Stimulated activated CD8-positive, alpha-beta memory T cell treated with anti-CD3 and anti-CD28 coated beads, Interleukin-7, amount 100 ng/mL, for 24 hours (primary cell): ENCODE results near the gene PPP2R3B.

Experiments used
- DNase-seq: peaks from one replicate; pipeline ENCODE4 v3.0.0-alpha.2; 2020; ENCODE audit warnings: low read depth

Gene PPP2R3B

GRCh38 chrX:370244-370962, 16.3 kb downstream of the PPP2R3B start:
- DNase-seq: no peak

GRCh38 chrX:369563-370101, 17.1 kb downstream of the PPP2R3B start:
- DNase-seq: no peak

DNA sequence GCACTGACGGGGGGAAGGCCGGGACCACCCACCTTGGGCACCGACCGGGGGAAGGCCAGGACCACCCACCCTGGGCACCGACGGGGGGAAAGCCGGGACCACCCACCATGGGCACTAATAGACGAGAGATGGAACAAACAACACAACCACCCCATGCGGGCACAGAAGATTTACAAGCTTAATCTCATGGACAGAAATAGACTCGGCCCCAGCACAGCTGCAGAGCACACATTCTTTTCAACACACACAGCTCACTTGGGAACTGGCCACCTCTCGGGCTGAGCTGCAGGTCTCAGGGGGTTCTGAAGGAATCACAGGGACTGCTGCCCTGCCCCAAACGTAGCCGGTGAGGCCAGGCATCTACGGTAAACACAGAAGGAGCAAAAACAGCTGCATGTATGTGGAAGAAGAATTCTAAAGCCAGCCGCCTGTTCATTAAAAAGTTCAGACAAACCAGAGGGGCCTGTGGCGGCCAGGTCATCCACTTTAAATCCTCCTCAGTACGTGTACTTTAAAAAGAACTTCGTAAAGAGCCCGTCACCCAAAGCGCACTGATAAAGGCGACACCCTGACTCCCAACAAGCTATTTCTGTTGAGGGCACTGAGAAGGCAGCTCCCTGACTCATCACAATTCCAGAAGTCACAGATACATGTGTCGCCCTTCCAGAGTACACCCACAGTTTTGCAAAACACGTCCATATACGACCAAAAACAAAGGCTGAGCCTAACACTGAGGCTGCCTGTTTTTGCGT, 17.7 kb downstream of the PPP2R3B start:
- DNase-seq: no peak

GRCh38 chrX:367866-368265, 18.8 kb downstream of the PPP2R3B start:
- no peak for DNase-seq

GRCh38 chrX:367349-367748, 19.4 kb downstream of the PPP2R3B start:
- DNase-seq: no peak

DNA sequence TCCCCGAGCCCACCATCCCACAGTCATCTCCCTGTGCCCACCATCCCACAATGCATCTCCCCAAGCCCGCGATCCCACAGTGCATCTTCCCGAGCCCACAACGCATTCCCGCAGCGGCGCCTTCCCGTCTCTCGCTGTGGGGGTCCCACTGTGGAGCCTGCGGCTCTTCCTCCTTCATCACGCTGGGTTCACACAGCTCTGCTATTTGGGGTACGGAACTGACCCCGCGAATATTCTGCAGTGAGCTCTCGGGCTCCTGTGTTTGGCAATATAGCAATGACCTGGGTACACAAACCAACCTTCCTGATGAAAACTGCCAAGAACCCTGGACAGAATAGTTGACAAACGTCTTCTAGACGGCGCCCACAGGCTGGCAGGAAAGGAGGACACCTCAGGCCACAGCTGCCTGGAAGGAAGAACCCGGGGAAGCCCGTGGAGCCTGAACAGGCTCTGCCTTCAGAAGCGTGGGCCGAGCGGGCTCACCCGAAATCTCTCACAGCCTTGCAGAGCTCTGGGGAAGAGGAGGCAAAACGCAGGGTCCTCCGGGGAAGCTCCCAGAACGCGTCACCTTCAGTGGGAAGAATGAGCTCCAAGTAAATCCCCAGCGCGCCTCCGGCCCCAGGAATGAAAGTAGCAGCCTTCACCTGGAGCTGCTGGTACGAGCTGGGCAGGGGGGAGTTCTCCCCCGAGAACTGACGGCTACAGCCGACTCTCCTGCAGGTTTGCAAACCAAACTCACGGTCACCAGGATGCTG, 22.9 kb downstream of the PPP2R3B start:
- no peak for DNase-seq

GRCh38 chrX:362937-363620, 23.6 kb downstream of the PPP2R3B start:
- no peak for DNase-seq

DNA sequence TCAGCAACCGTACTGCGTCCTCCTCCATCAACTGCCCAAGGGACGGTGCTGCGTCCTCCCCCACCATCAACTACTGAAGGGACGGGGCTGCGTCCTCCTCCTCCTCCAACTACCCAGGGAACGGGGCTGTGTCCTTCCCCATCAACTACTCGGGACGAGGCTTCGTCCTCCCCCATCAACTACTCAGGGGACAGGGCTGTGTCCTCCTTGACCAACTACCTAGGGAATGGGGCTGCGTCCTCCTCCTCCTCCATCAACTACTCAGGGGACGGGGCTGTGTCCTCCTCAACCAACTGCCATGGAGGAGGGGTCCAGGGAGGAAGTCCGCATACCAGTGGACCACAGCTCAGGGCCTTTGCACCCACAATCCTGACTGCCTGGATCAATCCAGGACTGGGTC, 24.4 kb downstream of the PPP2R3B start:
- DNase-seq: no peak

- no peak for DNase-seq
Observed at GRCh38 chrX:361231-362145, 25.2 kb downstream of the PPP2R3B start.

DNA sequence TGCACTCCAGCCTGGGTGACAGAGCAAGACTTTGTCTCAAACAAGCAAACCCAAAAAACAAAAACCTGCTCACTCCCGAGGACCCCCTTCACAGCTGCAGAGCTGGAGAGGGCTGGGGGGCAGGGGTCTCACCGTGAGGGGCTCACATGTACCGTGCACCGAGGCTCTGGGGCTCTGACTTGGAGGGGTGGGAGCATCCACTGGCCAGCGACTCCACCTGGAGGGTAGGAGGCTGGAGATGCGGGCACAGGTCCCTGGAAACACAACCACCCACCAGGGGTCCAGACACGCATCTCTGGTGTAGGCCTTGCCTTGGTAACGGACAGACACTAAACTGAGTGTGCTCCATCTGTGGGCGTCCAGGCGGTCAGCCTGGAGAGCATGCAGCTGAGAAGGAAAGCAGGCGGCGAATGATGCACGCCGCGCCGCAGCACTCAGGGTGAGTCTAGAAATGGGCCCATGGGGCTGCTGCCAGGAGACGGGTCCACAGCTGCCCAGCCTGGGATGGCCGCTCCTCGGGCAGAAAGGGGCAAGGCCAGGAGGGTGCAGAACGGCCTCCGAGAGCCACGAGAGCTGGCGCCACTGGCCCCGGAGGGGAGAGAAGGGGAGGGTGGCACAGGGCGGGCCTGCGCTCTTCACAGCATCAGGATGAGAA, 26.1 kb downstream of the PPP2R3B start:
- no peak for DNase-seq

- no peak for DNase-seq
Observed at GRCh38 chrX:358651-359143, 28.0 kb downstream of the PPP2R3B start.

- no peak for DNase-seq
Observed at GRCh38 chrX:357693-358471, 28.8 kb downstream of the PPP2R3B start.

- DNase-seq: no peak
Observed at GRCh38 chrX:357035-357692, 29.5 kb downstream of the PPP2R3B start.

DNA sequence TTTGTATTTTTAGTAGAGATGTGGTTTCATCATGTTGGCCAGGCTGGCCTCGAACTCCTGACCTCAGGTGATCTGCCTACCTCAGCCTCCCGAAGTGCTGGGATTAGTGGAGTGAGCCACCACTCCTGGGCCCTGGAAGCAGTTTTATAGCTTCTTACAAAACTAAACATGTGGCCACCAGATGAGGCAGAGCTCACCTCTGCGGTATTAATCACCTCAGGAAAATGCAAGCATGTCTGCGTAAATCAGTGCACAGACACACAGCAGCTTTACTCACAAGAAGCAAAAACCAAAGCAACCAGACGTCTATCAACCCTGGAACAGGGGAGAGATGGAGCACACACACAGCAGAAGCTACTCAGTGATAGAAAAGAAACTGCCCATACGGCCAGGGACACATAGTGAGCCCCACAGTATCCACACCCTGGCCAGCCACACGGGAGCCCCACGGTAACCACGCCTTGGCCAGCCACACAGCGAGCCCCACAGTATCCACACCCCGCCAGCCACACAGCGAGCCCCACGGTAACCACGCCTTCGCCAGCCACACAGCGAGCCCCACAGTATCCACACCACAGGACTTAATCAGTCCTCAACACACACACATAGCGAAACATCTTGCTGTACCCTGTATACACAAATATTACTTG, 30.2 kb downstream of the PPP2R3B start:
- DNase-seq: no peak

DNA sequence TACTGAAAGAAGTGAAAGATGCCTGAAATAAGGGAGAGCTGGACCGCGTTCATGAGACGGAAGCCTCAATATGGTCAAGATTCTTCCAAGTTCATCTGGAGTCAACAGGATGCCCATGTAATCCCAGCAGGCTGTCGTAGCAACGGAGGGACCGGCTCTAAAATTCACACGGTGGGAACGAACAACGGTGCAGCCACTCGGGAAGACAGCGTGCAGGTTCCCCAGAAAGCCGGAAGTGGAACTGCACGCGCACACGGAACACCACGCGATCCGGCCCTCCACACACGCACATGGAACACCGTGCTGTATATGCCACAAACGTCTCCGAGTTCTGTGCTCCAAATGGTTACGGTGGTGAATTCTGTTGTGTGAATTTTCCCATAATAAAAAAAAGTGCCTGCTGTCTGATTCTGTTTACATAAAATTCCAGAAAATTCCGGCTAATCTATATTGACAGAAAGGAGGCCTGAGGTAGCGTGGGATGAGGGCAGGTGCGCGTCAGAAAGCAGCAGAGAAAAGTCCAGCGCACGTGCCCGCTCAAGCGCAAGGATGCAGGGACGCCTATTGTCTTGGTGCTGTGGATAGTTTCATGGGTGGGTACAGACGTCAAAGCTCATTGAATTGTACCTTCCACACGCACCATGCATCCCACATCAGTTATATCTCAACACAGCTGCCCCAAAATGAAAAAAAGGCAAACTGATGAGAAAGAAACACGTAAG, 31.2 kb downstream of the PPP2R3B start:
- DNase-seq: no peak

- DNase-seq: no peak
Observed at GRCh38 chrX:353566-354535, 32.9 kb downstream of the PPP2R3B start.
